ENCODE results near the gene CRIM1.

CRIM1 gene

GRCh38 chr2:36427790-36428243 lies 72.2 kb downstream of the CRIM1 start:
- DNase-seq = no peak

GRCh38 chr2:36430549-36430948 lies 75.0 kb downstream of the CRIM1 start:
- DNase-seq = no peak

GRCh38 chr2:36432479-36432878 lies 76.9 kb downstream of the CRIM1 start:
- no peak for DNase-seq

- no peak for DNase-seq
These were observed 78.0 kb downstream of the CRIM1 start for GRCh38 chr2:36433311-36434217.

- no peak for DNase-seq
These were observed 82.9 kb downstream of the CRIM1 start for GRCh38 chr2:36438449-36438977.

- no peak for DNase-seq
These were observed 83.5 kb downstream of the CRIM1 start for GRCh38 chr2:36439084-36439483.

GRCh38 chr2:36441065-36441625 lies 85.6 kb downstream of the CRIM1 start:
- no peak for DNase-seq

GRCh38 chr2:36441816-36442215 lies 86.2 kb downstream of the CRIM1 start:
- no peak for DNase-seq

GRCh38 chr2:36444216-36444936 lies 88.8 kb downstream of the CRIM1 start:
- no peak for DNase-seq

GRCh38 chr2:36445185-36445866 lies 89.7 kb downstream of the CRIM1 start:
- DNase-seq = no peak

GRCh38 chr2:36446294-36446693 lies 90.7 kb downstream of the CRIM1 start:
- DNase-seq = no peak

GRCh38 chr2:36449213-36449612 lies 93.6 kb downstream of the CRIM1 start:
- no peak for DNase-seq

- DNase-seq = no peak
These were observed 94.4 kb downstream of the CRIM1 start for GRCh38 chr2:36449943-36450392.

- no peak for DNase-seq
These were observed 95.1 kb downstream of the CRIM1 start for GRCh38 chr2:36450466-36451196.

GRCh38 chr2:36451512-36451911 lies 95.9 kb downstream of the CRIM1 start:
- no peak for DNase-seq

GRCh38 chr2:36452260-36452659 lies 96.7 kb downstream of the CRIM1 start:
- DNase-seq = no peak

GRCh38 chr2:36453652-36454051 lies 98.1 kb downstream of the CRIM1 start:
- DNase-seq = no peak

- no peak for DNase-seq
These were observed 99.4 kb downstream of the CRIM1 start for GRCh38 chr2:36455011-36455410.

- no peak for DNase-seq
These were observed 100.2 kb downstream of the CRIM1 start for GRCh38 chr2:36455788-36456187.

- DNase-seq = no peak
These were observed 100.9 kb downstream of the CRIM1 start for GRCh38 chr2:36456227-36457175.

- DNase-seq = no peak
These were observed 102.5 kb downstream of the CRIM1 start for GRCh38 chr2:36458106-36458505.
